COLO668 (cell line): ENCODE results near the gene TPPP2.
"Not testable (repeated sequence)": the region's sequence is repeated elsewhere in the genome, so short reads cannot be mapped to it uniquely, and the experiment has no call there.

ENCODE experiments used
- DNase-seq: peaks from one replicate; lab custom pipeline; 2025; ENCODE audit not compliant: unreplicated experiment; lab: John Stamatoyannopoulos, UW

The TPPP2 gene

DNA sequence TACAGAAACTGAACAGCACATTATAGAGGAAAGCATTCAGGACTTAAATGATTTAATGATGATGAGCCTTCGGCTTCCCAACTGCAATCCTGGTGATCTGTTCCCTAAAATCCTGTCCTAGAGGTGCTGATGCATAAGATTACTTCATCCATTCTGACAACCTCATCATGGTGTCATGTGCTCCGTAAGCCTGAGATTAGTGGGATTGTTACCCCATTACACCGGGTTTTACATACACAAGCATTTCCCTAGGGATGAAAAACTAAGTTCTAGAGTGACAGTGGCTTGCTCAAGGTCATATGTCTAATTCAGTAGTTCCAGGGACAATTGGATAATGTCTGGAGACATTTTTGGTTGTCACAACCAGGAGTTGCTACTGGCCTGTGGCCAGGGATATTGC lies 7.1 kb downstream of the TPPP2 start:
- no peak for DNase-seq

DNA sequence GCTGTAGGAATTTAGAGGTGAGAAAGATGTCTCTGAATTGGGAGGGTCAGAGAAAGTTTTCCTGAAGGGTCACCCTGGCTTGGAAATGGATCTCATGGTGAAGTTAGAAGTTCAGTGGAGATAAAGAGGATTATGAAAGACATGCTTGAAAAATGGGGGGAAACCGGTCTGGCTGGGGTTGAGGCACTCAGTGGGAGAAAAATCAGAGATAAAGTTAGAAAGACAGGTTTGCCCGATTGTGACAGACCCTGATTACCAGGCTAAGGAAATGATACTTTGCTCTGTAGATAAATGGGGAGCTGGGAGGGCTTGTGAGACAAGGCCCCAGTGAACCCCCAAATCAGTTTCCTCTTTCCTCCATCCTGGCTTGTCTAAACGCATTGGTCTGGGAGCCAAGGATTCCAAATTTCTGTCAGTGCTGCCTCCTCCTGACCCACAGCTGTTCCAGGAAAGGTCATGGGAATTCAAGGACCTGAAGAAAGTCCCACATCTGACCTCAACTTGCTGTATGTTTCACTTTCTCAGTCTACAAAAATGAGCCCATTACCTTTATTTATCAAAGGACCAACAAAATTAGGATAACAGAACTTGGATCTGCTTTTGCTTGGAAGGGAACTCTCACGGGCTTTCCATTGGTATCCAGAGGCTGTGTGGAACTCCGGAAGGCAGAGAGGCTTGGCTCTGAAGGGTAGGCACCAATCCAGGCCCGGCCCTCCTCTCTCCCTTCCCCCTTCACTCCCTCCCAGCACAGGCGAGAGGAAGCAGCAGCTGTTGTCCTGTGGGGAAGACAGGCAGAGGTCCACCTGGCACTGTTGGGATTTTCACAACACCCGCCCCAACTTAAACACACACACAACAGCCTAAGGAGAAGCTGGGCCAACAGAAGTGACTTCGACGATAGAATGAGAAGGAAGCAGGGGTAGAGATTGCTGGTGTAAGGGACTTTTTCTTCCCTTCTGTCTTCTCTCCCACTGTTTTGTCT lies 8.7 kb downstream of the TPPP2 start:
- DNase-seq: peak; percentile 9

- no peak for DNase-seq
Measured at GRCh38 chr14:21039585-21040369, 9.8 kb downstream of the TPPP2 start.

DNA sequence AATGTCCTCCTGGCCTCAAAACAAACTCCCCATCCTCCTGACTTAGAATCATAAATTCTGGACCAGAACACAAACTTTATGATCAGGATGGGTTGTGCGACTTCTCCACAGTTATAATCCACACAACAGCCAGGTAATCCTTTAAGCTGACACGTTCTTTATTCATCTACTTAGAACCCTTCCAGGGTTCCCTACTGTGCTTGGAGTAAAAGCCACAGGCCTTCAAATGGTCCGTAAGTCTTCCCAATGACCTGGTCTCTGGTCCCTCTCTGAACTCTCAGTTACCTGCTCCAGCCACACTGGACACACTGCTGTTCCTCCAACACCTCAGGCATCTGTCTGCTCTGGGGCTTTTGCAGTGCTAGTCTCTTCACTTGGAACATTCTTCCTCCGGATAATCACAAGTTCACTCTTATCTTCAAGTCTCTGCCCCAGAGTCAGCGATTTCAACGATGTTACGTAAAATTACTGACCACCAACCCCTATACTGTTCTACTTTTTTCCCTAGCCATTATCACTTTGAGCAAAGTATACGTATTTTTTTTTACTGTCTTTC lies 10.4 kb downstream of the TPPP2 start:
- DNase-seq: no peak

DNA sequence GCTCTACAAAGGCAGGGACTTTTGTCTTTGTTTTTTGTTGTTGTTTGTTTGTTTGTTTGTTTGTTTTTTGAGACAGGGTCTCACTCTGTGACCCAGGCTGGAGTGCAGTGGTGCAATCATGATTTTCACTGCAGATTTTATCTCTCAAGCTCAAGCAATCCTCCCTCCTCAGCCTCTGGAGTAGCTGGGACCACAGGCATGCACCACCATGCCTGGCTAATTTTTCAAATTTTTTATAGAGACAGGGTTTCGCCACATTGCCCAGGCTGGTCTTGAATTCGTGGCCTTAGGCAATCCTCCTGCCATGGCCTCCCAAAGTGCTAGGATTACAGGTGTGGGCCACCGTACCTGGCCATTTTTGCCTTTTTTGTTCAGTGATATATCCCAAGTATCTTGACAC lies 10.9 kb downstream of the TPPP2 start:
- not testable (repeated sequence) for DNase-seq

DNA sequence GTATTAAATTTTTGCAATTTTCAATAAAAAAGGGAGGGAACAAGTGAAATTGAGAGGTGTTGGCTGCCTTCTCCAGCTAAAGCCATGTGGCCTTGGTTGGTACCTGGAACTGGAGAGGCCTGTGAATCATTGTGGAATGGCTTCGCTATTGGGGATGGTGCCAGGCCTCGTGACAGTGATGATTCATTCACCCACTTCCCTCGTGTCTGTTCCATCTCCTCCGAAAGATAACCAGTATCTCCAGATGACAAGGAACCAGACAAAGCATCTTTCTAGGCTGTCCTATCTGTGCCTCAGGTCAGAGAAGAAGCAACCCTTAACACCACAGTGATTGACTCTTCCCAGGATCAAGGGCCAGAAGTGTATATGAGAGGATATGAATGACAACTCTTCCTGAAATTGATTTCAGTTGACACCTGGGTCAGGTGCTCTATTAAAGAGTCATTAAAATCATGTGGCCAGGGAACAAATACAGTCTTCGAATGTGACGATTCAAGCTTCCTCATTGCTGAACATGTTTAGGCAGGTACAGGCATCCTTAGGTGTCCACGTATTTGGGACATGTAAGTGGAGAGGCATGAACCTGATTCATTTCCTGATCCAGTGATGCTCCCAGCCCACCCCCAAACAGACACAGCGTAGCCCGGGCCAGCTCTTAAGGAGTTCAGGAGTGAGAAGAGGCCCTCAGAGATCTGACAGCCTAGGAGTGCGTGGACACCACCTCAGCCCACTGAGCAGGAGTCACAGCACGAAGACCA lies 11.8 kb downstream of the TPPP2 start, which contains the start of gene RNASE7:
Gene RNASE7 (plus strand): TSS at position 687 of the 758 bp plus-strand sequence. CDS start 631 bp downstream, outside the sequence.
- DNase-seq: no peak

GRCh38 chr14:21042918-21043317 lies 12.9 kb downstream of the TPPP2 start:
- no peak for DNase-seq

DNA sequence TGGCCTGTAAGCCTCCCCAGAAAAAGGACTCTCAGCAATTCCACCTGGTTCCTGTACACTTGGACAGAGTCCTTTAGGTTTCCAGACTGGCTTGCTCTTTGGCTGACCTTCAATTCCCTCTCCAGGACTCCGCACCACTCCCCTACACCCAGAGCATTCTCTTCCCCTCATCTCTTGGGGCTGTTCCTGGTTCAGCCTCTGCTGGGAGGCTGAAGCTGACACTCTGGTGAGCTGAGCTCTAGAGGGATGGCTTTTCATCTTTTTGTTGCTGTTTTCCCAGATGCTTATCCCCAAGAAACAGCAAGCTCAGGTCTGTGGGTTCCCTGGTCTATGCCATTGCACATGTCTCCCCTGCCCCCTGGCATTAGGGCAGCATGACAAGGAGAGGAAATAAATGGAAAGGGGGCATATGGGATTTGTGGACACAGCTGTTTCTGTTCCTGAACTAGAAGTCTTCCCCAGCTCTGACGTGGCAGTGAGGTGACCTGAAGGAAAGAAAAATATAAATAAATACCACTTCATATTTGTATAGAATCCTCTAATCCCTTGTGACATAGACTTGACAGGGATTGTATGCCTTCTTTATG lies 13.5 kb downstream of the TPPP2 start:
- no peak for DNase-seq

DNA sequence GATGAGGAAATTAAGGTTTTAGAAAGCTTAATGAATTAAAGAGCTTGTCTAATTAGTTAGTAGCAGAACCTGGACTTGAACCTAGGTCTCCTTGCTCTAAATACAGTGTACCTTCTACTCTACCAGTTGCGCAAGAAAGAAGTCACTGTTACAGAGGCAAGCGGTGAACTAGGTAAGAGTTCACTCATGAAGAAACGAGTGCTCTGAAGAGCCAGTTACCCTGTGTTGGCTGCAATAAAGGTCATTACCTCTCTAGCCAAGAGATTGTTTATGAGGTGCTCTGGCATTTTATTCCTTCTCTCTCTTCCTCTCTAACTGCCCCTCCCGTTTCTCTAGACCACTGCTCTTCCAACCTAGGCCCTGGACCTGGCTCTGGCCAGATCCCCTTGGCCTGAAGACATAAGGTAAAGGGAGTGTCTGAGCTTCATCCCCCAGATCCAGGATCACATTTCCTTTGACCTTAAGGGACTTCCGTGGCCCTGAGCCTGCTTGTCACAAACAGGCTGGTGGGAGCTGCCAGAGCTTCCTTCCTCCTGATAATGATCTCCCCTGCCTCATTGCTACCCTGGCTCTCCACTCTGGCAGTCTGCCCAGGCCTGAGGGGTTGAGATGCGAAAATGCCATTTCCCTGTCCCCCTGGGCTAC lies 14.1 kb downstream of the TPPP2 start:
- no peak for DNase-seq

DNA sequence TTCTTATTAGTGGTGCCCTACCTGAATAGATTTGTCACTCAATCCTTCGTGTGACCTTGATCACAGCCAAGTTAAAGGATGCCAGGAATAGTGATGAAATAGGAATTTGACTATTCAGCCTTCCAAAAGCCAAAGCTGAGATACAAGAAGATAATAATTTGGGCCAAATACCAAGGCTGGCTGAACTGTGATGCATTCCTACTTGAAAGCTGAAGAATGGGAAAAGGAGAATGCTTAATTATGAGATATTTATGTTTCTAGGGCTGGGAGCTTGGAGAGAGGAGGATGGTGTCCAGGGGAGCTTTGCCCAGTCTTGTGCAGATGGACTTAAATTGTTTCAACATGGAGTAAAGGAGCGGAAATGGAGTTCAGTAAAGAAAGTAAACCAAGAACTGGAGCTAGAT lies 17.4 kb downstream of the TPPP2 start:
- DNase-seq: no peak

DNA sequence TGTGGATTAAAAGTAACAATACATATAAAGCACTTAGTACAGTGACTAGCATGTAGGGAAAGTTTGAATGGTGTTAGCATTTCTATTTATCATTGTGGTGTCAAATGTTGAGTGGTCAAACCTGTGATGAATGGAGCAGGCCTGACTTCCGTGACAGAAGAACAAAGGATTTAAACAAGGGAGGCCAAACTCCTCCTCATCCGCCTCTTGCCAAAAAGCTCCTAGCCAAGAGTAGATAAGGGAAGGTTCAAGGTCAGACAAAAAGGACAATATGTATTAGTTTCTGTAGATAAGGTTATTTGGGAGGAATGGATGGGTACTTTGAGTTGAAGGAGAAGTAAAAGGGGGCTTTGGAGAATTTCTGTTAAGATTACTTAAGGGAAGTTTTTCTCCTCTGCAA lies 18.6 kb downstream of the TPPP2 start:
- DNase-seq: no peak

DNA sequence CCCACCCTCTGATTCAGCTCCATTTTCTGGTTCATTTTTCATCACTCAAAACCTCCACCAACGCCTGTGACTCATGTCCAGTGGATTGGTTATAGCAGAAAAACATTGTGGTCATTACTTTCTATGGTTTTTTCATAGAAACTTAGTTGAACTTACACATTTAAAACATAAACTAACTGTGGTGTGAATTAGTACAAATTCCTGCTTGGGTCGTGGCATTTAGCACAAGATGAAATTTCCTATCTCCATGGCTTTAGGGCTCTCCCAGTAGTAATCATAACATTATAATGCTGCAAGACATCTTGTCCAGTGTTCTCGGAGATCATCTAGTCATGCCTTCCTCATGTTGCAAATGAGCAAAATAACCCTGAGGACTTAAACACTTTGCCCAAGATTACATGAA lies 19.3 kb downstream of the TPPP2 start:
- no peak for DNase-seq

GRCh38 chr14:21050597-21050996 lies 20.6 kb downstream of the TPPP2 start:
- no peak for DNase-seq

DNA sequence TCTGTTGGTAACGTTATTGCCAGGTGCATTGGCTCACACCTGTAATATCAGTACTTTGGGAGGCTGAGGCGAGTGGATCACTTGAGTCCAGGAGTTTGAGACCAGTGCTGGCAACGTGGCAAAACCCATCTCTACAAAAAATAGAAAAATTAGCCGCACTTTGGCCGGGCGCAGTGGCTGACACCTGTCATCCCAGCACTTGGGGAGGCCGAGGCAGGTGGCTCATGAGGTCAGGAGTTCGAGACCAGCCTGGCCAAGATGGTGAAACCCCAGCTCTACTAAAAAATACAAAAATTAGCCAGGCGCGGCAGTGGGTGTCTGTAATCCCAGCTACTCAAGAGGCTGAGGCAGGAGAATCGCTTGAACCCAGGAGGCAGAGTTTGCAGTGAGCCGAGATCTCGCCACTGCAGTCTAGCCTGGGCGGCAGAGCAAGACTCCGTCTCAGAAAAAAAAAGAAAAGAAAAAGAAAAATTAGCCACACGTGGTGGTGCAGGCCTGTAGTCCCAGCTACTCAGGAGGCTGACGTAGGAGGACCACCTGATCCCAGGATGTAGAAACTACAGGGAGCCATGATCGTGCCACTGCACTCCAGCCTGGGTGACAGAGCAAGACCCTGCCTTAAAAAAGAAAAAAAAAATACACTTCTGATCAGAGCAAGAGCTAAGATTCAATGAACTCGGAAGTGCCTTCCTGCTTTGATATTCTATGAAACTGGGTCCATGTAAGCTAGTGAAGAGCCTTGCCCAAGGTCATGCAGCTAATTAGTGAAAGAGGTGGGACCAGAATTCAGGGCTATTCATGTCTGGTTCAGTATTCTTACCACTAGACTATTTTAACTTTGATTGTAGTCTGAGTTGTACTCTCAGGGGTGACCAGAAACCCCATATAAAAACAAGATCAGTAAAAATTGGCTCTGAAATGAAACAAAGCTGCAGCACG lies 23.4 kb downstream of the TPPP2 start:
- no peak for DNase-seq

DNA sequence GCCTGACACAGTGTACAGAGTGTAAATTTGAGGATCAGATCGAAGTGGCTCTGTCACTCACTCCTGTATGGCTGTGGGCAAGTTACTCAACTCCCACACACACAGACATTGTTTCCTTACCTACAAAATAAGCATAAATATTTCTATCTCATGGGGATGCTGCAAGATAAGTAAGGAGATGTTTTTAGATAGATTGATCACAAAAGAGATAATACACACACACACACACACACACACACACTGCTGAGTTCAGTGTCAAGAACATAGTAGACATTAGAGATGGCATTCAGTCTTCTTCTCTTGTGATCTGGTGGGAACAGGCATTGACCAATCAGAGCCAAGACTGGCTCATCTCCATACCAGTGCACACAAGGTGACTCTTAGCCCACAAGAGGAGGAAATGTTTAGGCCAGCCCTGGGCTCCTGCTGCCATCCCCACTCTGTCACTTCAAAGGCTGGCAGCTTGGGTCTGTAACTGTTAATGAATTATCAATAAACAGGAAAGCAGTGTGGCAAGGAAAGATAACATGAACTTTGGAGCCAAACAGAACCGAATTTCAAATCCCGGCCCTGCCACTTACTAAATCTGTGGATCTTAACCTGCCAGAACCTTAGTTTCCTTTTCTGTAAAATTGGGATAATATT lies 24.2 kb downstream of the TPPP2 start:
- no peak for DNase-seq

DNA sequence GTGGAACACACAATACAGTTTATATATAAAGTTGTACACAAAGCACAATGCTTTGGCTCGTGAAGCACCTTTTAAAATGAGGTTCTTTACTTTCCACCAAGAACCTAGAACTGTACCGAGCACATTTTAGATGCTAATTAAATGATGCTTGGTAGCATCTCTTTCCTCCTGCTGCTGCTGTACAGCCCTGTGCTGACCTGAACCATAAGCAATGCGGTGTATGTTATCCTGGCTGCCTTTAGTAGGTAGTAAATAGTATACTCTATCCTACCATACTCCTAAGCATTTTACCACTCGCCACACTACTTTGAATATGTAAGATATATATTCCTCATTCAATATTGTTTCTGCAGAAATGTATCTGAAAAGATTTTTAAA lies 24.7 kb downstream of the TPPP2 start:
- no peak for DNase-seq

- no peak for DNase-seq
Measured at GRCh38 chr14:21055432-21056117, 25.6 kb downstream of the TPPP2 start.
